HFFc6 (cell line): ENCODE measurements around the gene ACYP1. TPM values are rescaled to one million over a fixed set of nuclear protein-coding genes. Genes with fewer than 3 reads are reported as not detected.

Source experiments
- DNase-seq: peaks from one replicate; pipeline ENCODE4 v3.0.0-alpha.2; 2018
- H3K27ac Mint-ChIP-seq: 2 replicates; pipeline ENCODE4 v1.8.0; 2020; ENCODE audit warnings: mild to moderate bottlenecking, mixed read lengths
- H3K27me3 Mint-ChIP-seq: 2 replicates; pipeline ENCODE4 v1.8.0; 2021; ENCODE audit warnings: mild to moderate bottlenecking, moderate library complexity, mixed read lengths; ENCODE audit not compliant: insufficient read depth
- H3K36me3 Mint-ChIP-seq: 2 replicates; pipeline ENCODE4 v1.8.0; 2021; ENCODE audit warnings: low read depth, mixed read lengths
- H3K4me1 Mint-ChIP-seq: 2 replicates; pipeline ENCODE4 v1.8.0; 2020; ENCODE audit warnings: low read depth, mixed read lengths
- H3K4me3 Mint-ChIP-seq: 2 replicates; pipeline ENCODE4 v1.8.0; 2020; ENCODE audit warnings: mild to moderate bottlenecking, moderate library complexity, mixed read lengths
- H3K9me3 Mint-ChIP-seq: 2 replicates; pipeline ENCODE4 v1.8.0; 2020; ENCODE audit warnings: mild to moderate bottlenecking, mixed read lengths
- CTCF ChIP-seq: fragments of 200-600 bp; sonication (generic); IDR thresholded peaks from 2 replicates; pipeline ENCODE4 v1.5.0; 2021; ENCODE audit warnings: antibody characterized with exemption, mild to moderate bottlenecking
- total RNA-seq, 6 experiments: library from RNA; stranded (reverse); fragmentation: NEBNext Ultra II Directional; extraction: Animal tissue kit (Norgen Biotek cat#: 25700); gene quantifications; 2 replicates in 1 of 6; 3 replicates in 5 of 6; pipeline ENCODE4 v1.2.3, GENCODE V29; 2021

ACYP1 gene
- total RNA-seq, 6 experiments from 2014 or later, result 5.9 to 14.9 (median 11.7) TPM

DNA sequence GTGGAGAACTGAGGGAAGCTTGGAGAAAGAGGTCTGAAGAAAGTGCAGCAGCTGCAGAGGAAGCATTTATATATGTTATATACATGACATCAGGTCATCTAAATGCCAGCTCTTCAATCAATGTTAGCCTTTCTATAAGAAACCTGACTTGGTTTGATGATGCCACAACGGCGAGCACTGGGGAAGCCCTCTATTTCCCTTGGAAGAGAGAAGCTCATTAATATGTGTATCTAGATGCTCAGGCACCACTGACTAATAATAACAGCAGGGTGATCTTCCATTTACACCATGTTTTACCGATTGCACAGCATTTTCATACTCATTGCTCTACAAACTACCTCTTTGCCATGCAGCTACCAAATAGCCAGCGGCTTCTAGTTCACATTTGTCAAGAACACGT is 811 bp downstream of the ACYP1 start:
- H3K27me3 Mint-ChIP-seq, result no peaks in the 10 kb centered on the region
- H3K36me3 Mint-ChIP-seq, result peaks cover 15% of the 10 kb centered on the region

DNA sequence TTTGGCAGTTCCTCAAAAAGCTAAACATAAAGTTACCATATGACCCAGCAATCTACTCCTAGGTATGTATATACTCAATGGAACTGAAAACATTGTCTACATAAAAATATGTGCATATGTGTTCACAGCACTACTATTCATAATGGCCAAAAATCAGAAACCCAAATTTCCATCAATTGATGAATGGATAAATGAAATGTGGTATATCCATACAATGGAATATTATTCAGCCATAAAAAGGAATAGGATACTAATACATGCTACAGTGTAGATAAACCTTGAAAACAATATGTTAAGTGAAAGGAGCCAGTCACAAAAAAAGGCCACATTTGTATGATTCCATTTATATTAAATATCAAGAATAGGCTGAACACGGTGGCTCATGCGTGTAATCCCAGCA is 3.4 kb downstream of the ACYP1 start:
- no peak overlapping the region for H3K27ac Mint-ChIP-seq
- DNase-seq, result no peak
- H3K9me3 Mint-ChIP-seq, result no peaks in the 10 kb centered on the region
- H3K4me3 Mint-ChIP-seq, result no peak overlapping the region
- H3K27me3 Mint-ChIP-seq, result no peaks in the 10 kb centered on the region; the same call in 1 of the 2 replicates
- peaks cover 30% of the 10 kb centered on the region for H3K36me3 Mint-ChIP-seq
- no peak for TF ChIP-seq CTCF
- H3K4me1 Mint-ChIP-seq, result peaks cover 46% of the 10 kb centered on the region

More for the DNA sequence above, 811 bp downstream of the ACYP1 start:
- peak overlapping the region; percentile 83 for H3K27ac Mint-ChIP-seq
- no peaks in the 10 kb centered on the region for H3K9me3 Mint-ChIP-seq
- peak overlapping the region; percentile 100 for H3K4me3 Mint-ChIP-seq
- DNase-seq, result no peak
- no peak for TF ChIP-seq CTCF
- H3K4me1 Mint-ChIP-seq, result peaks cover 41% of the 10 kb centered on the region

DNA sequence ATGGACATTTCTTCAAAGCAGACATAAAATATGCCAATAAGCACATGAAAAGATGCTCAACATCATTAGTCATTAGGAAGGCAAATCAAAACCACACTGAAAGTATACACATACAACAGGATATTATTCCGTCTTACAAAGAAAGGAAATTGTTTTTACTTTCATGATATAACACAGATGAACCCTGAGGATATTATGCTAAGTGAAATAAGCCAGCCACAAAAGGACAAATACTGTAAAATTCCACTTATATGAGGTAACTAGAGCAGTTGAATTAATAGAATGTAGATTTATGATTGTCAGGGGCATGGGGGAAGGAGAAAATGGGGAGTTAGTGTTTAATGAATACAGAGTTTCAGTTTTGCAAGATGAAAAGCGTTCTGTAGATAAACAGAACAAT is 4.2 kb downstream of the ACYP1 start:
- no peak for TF ChIP-seq CTCF
- Mint-ChIP-seq H3K36me3 (peaks cover 32% of the 10 kb centered on the region), H3K4me3 (peak overlapping the region; percentile 26; the same call in 1 of the 2 replicates), H3K27ac (peak overlapping the region; percentile 54), H3K9me3 (no peaks in the 10 kb centered on the region), H3K4me1 (peaks cover 53% of the 10 kb centered on the region), H3K27me3 (no peaks in the 10 kb centered on the region; the same call in 1 of the 2 replicates)
- DNase-seq, result peak; percentile 50

DNA sequence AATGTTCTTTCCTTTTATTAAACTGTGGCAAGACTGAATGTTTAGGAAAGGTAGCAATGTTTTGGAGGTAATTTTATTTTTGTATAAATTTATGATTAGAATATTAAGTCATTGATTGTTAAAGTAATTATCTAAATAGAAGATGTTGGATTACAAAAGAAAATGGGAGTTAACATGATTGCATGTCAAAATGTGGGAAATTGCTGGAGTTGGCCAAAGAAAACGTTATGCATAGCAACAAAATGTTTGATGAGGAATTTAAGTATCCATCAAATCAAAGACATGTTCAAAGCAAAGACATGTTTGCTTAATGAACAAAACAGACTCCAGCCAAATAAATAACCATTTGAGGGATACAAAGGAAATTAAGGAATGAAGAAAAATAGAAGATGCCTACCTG is 9.4 kb downstream of the ACYP1 start:
- Mint-ChIP-seq H3K9me3 (no peaks in the 10 kb centered on the region), H3K4me3 (peak overlapping the region; percentile 14), H3K36me3 (peaks cover 27% of the 10 kb centered on the region), H3K27me3 (peaks cover 3% of the 10 kb centered on the region), H3K27ac (peak overlapping the region; percentile 53), H3K4me1 (peaks cover 71% of the 10 kb centered on the region)
- no peak for DNase-seq
- no peak for TF ChIP-seq CTCF

DNA sequence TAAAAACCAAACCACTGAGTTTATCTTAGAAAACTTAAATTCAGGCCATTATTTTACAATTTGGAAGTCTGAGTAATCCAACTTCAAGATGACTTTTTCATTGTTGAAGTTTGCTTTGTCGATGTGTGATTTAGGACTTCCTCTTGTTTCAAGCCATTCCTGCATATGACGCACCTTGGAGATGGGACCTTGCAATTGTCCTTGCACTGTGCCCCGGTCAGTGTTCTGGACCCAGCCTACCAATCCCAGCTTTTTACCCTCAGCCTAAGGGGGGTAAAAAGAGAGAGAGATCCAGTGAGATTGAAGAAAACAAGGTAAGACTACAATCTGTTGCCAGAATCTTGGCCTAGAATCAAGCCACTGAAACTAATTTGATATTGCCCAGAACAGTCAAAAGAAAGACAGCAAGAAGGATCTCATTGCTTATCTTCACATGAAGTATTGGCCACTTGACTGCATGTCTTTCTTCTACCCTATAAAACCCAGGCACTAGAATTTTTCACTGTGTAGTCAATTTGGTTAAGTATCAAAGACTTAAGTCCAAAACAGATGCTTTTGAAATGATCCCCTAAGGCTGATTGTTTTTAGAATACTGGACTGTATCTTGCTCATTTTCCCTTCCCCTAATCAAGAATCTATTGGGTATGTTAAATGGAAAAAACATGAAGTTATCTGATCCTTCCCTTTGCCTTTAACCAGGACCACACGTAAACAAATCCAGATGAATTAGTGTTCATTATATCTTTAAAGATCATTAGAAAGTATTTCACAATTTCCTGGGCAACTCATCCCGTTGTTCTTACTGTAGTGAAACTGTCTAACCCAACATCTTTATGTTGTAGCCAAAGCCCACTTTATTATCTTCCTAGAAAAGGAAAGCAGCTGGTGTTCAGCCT is 10.2 kb downstream of the ACYP1 start:
- DNase-seq, result peak; percentile 55
- Mint-ChIP-seq H3K4me3 (peak overlapping the region; percentile 37), H3K36me3 (peaks cover 28% of the 10 kb centered on the region), H3K27me3 (peaks cover 3% of the 10 kb centered on the region), H3K9me3 (no peaks in the 10 kb centered on the region), H3K27ac (peak overlapping the region; percentile 53), H3K4me1 (peaks cover 69% of the 10 kb centered on the region)
- no peak for TF ChIP-seq CTCF
